BE2C (cell line): Measurements from ENCODE around the gene MS4A8.
"Not testable (repeated sequence)": the region's sequence is repeated elsewhere in the genome, so short reads cannot be mapped to it uniquely, and the experiment has no call there.

Experiments
- DNase-seq: peaks from one replicate; pipeline ENCODE4 v3.0.0-alpha.2; 2020
- H3K27me3 ChIP-seq: fragments of 250-450 bp; sonication (Bioruptor Pico); 2 replicates; pipeline ENCODE4 v1.5.1; 2020; ENCODE audit warnings: mild to moderate bottlenecking
- H3K36me3 ChIP-seq: fragments of 250-450 bp; sonication (Bioruptor Pico); 2 replicates; pipeline ENCODE4 v1.5.1; 2020; ENCODE audit warnings: mild to moderate bottlenecking
- H3K4me1 ChIP-seq: fragments of 250-450 bp; sonication (Bioruptor Pico); 2 replicates; pipeline ENCODE4 v1.5.1; 2020
- H3K4me3 ChIP-seq: 2 replicates; pipeline ENCODE4 v1.5.1; 2011; ENCODE audit warnings: low read depth, low read length
- H3K9me3 ChIP-seq: fragments of 250-450 bp; sonication (Bioruptor Pico); 2 replicates; pipeline ENCODE4 v1.5.1; 2020
- TF ChIP-seq, protein P1 (sequence below): IDR thresholded peaks from 2 replicates; pipeline ENCODE4 v1.5.1; 2012; ENCODE audit warnings: mild to moderate bottlenecking, low read depth, low read length

MS4A8 gene

DNA sequence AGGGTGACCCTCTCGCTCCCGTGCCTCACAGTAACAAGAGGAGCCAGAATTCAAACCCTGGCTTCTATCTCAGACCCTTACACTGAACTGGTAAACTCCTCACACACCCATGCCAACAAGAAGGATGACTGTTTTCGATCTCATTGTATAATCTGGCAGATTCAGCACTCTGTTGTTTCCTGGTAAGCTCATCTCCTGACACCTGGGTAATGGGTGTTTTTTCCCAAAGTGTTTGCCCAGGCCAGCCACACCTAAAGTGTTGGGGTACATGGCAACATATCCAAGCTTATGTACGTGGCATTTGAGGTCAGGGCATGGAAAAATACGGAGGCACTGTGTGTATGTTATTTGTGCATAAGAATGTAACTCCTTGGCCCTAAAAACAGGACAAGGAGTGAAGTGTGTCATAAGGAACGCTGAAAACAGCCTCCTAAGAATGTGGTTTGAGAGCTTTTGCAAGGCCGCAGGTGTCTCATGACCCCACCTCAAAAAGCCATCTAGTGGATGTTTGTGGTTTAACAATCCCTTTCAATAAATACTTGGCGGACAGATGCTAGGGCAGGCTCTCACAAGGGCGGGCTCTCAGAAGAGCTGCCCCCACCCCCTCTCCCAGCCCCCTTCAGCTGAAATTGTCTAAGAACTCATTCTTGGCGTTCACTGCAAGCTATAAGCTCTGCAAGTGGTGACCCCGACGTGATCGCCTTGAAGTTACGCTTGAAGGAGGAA, 57.1 kb downstream of the MS4A8 start, which contains the start of gene MS4A15:
TSS of gene MS4A15 (plus strand) at position 561 of the 726 bp plus-strand sequence. CDS start 6,867 bp downstream, outside the sequence.
- Histone ChIP-seq H3K9me3 (no peaks in the 10 kb centered on the region), H3K36me3 (no peaks in the 10 kb centered on the region), H3K27me3 (peaks cover 11% of the 10 kb centered on the region), H3K4me3 (no peak within 1 kb of the TSS), H3K4me1 (no peaks in the 10 kb centered on the region)
- DNase-seq: no peak
- TF ChIP-seq, protein P1, sequence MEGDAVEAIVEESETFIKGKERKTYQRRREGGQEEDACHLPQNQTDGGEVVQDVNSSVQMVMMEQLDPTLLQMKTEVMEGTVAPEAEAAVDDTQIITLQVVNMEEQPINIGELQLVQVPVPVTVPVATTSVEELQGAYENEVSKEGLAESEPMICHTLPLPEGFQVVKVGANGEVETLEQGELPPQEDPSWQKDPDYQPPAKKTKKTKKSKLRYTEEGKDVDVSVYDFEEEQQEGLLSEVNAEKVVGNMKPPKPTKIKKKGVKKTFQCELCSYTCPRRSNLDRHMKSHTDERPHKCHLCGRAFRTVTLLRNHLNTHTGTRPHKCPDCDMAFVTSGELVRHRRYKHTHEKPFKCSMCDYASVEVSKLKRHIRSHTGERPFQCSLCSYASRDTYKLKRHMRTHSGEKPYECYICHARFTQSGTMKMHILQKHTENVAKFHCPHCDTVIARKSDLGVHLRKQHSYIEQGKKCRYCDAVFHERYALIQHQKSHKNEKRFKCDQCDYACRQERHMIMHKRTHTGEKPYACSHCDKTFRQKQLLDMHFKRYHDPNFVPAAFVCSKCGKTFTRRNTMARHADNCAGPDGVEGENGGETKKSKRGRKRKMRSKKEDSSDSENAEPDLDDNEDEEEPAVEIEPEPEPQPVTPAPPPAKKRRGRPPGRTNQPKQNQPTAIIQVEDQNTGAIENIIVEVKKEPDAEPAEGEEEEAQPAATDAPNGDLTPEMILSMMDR: peak; percentile 39

DNA sequence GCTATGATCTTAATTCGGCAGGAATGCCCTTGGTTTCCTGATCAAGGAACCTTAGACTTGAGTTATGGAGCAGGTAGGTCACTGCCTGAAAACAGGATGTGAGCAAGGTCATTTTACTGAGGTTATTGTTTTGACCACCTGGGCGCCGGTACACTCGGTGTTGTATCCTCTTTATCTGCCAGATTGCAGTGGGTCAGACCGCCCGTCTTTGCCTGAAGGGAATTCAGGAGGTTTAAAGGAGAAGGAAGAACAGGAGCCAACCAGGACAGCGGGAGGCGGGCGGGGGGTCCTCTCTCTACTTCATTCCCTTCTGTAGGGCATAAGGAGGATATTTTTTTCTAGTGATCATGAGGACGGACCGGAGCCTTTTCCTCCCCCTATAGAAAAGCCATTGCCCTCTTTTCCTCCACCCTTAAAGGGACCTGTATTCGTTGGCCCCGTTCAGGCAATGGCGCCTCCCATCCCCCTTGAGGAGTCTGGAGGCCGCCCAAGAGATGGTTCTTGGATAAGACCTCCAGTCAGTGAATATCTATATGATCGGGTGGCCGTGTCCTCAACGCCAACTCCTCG, 57.9 kb downstream of the MS4A8 start:
- TF ChIP-seq, protein P1: no peak
- no peak for DNase-seq

DNA sequence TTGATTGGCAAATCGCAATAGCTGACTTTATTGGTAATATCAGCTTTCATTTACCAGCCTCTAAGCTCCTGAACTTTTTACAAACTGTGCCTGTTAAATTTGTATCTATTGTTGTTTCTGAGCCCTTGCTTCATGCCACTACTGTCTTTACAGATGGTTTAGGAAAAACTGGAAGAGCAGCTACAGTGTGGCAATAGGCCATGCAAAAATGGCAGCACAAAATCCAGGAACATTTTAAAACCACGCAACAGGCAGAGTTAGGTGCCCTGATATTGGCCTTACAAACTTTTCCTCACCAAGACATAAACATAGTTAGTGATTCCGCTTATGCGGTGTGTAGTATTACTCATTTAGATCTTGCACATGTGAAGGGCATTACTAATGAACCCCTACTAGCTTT, 59.3 kb downstream of the MS4A8 start:
- not testable (repeated sequence) for DNase-seq, H3K9me3 ChIP-seq, H3K4me3 ChIP-seq, H3K4me1 ChIP-seq, H3K36me3 ChIP-seq
- peaks cover 11% of the 10 kb centered on the region; the same call in 1 of the 2 replicates for H3K27me3 ChIP-seq

More for the DNA sequence above, 57.9 kb downstream of the MS4A8 start:
- Histone ChIP-seq H3K4me3 (no peak overlapping the region), H3K4me1 (no peaks in the 10 kb centered on the region), H3K36me3 (no peaks in the 10 kb centered on the region), H3K9me3 (no peaks in the 10 kb centered on the region), H3K27me3 (peaks cover 11% of the 10 kb centered on the region)

DNA sequence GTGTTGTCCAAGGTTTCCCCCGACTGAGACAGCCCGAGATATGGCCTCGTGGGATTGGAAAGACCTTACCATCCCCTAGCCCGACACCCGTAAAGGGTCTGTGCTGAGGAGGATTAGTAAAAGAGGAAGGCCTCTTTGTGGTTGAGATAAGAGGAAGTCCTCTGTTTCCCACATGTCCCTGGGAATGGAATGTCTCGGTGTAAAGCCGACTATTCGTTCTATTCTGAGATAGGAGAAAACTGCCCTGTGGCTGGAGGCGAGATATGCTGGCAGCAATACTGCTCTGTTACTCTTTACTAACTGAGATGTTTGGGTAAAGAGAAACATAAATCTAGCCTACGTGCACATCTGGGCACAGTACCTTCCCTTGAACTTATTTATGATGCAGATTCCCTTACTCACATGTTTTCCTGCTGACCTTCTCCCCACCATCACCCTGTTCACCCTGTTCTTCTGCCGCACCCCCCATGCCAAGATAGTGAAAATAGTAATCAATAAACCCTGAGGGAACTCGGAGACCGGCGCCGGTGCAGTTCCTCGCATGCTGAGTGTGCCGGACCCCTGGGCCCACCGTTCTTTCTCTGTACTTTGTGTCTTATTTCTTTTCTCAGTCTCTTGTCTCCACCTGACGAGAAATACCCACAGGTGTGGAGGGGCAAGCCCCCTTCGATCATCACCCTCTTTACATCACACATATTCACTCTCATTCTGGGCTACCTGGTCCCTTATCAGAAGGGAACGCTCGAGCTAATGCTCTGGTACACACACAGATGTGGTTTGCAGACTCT, 60.2 kb downstream of the MS4A8 start:
- H3K36me3 ChIP-seq, H3K4me3 ChIP-seq, H3K4me1 ChIP-seq, H3K9me3 ChIP-seq, DNase-seq: not testable (repeated sequence)
- H3K27me3 ChIP-seq: peaks cover 11% of the 10 kb centered on the region; the same call in 1 of the 2 replicates

DNA sequence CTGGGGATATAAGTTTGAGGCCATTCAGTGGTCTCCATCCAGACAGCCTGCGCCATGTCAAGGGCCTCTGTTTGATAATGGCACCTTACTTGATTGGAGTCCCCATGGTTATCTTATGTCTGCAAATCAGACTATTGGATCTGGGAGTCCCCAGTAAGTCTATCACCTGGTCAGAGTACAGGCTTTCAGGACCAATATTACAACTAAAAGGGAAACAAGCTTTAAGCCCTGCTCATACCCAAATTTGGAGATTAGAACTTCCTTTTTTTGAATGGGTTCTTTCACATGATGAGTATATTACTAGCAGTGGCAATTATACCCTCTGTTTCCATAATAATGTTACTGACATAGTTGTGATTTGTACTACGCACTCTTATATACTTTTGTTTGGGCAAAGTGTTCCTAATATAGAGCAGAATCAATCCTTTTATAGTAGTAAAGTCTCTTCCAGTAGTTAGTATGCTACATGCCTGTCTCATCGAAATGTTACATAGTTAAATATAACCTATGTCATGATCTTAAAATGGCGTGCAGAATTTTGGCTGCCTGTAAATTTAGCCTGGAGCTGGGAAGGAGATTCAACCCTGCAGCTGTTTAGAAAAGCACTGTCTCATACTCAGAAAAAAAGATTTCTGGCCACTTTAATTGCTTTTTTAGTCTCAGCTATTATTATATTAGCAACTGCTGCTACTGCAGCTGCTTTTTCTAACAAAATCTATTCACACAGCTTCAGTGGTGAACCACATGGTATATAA, 62.2 kb downstream of the MS4A8 start:
- H3K4me1 ChIP-seq: no peaks in the 10 kb centered on the region
- no peaks in the 10 kb centered on the region for H3K36me3 ChIP-seq
- H3K27me3 ChIP-seq: peaks cover 11% of the 10 kb centered on the region; the same call in 1 of the 2 replicates
- TF ChIP-seq, protein P1: no peak
- no peak overlapping the region for H3K4me3 ChIP-seq
- H3K9me3 ChIP-seq: no peaks in the 10 kb centered on the region
- DNase-seq: no peak

DNA sequence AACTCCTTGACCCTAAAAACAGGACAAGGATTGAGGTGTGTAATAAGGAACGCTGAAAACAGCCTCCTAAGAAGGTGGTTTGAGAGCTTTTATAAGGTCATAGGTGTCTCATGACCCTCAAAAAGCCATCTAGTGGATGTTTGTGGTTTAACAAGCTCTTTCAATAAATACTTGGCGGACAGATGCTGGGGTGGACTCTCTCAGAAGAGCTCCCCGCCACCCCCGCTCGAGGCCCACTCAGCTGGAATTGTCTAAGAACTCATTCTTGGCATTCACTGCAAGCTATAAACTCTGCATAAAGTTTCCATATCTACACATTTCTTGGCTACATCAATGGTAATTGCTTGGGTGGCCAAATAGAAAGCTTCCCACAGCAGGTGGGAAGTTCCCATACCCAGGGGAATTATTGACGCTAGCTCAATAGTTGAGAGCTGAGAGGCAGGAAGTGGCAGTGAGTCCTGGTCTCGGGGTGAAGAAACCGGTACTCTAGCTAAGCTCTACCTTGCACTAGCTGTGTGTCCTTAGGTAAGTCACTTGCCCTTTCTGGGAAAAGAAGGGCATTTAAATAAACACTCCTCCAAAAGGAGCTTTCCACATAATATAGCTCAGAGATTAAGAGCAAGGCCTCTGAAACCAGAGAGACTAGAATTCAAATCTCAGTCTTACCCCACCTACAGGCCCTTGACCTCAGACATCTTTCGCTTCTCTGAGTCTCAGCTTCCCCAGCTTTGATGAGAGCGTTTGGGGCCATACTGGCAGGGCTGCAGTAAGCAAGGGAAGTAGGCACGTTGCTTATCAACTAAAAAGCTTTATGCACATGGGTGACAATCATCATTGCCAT, 63.7 kb downstream of the MS4A8 start:
- no peak for DNase-seq
- 0 out of 2 replicates have a peak, but pooled peaks cover 6% of the 10 kb centered on the region for H3K27me3 ChIP-seq
- H3K4me3 ChIP-seq: no peak overlapping the region
- no peaks in the 10 kb centered on the region for H3K36me3 ChIP-seq
- TF ChIP-seq, protein P1: peak; percentile 40
- no peaks in the 10 kb centered on the region for H3K4me1 ChIP-seq
- no peaks in the 10 kb centered on the region for H3K9me3 ChIP-seq
